GM21423 (cell line): ENCODE results near the gene CTNND2.

ENCODE experiments used
- ATAC-seq: cut with Tn5 transposase; IDR thresholded peaks from one replicate; pipeline ENCODE4 v1.9.1; 2021; ENCODE audit warnings: mild to moderate bottlenecking, moderate library complexity; ENCODE audit not compliant: unreplicated experiment

Gene CTNND2

GRCh38 chr5:11531811-11532555 lies 372.3 kb downstream of the CTNND2 start:
- no peak for ATAC-seq

- no peak for ATAC-seq
Measured at GRCh38 chr5:11528720-11529119, 375.5 kb downstream of the CTNND2 start.

- ATAC-seq, result no peak
Measured at GRCh38 chr5:11527652-11528349, 376.4 kb downstream of the CTNND2 start.

GRCh38 chr5:11525020-11525419 lies 379.2 kb downstream of the CTNND2 start:
- no peak for ATAC-seq

GRCh38 chr5:11524188-11524587 lies 380.1 kb downstream of the CTNND2 start:
- ATAC-seq, result no peak

GRCh38 chr5:11522796-11523195 lies 381.4 kb downstream of the CTNND2 start:
- no peak for ATAC-seq

- no peak for ATAC-seq
Measured at GRCh38 chr5:11520241-11520930, 383.9 kb downstream of the CTNND2 start.

- ATAC-seq, result no peak
Measured at GRCh38 chr5:11519236-11519635, 385.0 kb downstream of the CTNND2 start.

GRCh38 chr5:11518676-11519075 lies 385.6 kb downstream of the CTNND2 start:
- ATAC-seq, result no peak

- ATAC-seq, result no peak
Measured at GRCh38 chr5:11514705-11515432, 389.4 kb downstream of the CTNND2 start.

- ATAC-seq, result no peak
Measured at GRCh38 chr5:11511878-11512277, 392.4 kb downstream of the CTNND2 start.

GRCh38 chr5:11510889-11511288 lies 393.4 kb downstream of the CTNND2 start:
- ATAC-seq, result no peak

GRCh38 chr5:11509793-11510192 lies 394.5 kb downstream of the CTNND2 start:
- no peak for ATAC-seq

- no peak for ATAC-seq
Measured at GRCh38 chr5:11507156-11507910, 396.9 kb downstream of the CTNND2 start.

- ATAC-seq, result no peak
Measured at GRCh38 chr5:11504886-11505193, 399.4 kb downstream of the CTNND2 start.

- ATAC-seq, result no peak
Measured at GRCh38 chr5:11504065-11504885, 400.0 kb downstream of the CTNND2 start.

- no peak for ATAC-seq
Measured at GRCh38 chr5:11502783-11503182, 401.5 kb downstream of the CTNND2 start.

- no peak for ATAC-seq
Measured at GRCh38 chr5:11497651-11498050, 406.6 kb downstream of the CTNND2 start.

- ATAC-seq, result no peak
Measured at GRCh38 chr5:11496137-11496719, 408.0 kb downstream of the CTNND2 start.
